ENCODE data around the gene KLHL41.

- no peak for TF ChIP-seq CTCF (IDR thresholded peaks at IDR 0.05; ENCODE audit: poor library complexity, severe bottlenecking)
- TF ChIP-seq EP300 (conservative IDR thresholded peaks at IDR 0.05; ENCODE audit: poor library complexity, severe bottlenecking): no peak
- TF ChIP-seq EZH2 (IDR thresholded peaks at IDR 0.05; ENCODE audit: borderline replicate concordance, insufficient read depth, low read length, poor library complexity, severe bottlenecking): no peak
- TF ChIP-seq SMC3 (conservative IDR thresholded peaks at IDR 0.05; ENCODE audit: poor library complexity): no peak
- TF ChIP-seq TAF1 (IDR thresholded peaks at IDR 0.05; ENCODE audit: low read depth): no peak
- no peak for TF ChIP-seq POLR2AphosphoS5 (IDR thresholded peaks at IDR 0.05)
- TF ChIP-seq RAD21 (conservative IDR thresholded peaks at IDR 0.05): no peak
- TF ChIP-seq, protein P1, sequence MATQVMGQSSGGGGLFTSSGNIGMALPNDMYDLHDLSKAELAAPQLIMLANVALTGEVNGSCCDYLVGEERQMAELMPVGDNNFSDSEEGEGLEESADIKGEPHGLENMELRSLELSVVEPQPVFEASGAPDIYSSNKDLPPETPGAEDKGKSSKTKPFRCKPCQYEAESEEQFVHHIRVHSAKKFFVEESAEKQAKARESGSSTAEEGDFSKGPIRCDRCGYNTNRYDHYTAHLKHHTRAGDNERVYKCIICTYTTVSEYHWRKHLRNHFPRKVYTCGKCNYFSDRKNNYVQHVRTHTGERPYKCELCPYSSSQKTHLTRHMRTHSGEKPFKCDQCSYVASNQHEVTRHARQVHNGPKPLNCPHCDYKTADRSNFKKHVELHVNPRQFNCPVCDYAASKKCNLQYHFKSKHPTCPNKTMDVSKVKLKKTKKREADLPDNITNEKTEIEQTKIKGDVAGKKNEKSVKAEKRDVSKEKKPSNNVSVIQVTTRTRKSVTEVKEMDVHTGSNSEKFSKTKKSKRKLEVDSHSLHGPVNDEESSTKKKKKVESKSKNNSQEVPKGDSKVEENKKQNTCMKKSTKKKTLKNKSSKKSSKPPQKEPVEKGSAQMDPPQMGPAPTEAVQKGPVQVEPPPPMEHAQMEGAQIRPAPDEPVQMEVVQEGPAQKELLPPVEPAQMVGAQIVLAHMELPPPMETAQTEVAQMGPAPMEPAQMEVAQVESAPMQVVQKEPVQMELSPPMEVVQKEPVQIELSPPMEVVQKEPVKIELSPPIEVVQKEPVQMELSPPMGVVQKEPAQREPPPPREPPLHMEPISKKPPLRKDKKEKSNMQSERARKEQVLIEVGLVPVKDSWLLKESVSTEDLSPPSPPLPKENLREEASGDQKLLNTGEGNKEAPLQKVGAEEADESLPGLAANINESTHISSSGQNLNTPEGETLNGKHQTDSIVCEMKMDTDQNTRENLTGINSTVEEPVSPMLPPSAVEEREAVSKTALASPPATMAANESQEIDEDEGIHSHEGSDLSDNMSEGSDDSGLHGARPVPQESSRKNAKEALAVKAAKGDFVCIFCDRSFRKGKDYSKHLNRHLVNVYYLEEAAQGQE (IDR thresholded peaks at IDR 0.05; ENCODE audit: borderline replicate concordance): no peak
- TF ChIP-seq MXI1 (conservative IDR thresholded peaks at IDR 0.05; ENCODE audit: poor library complexity, severe bottlenecking): no peak
Measured at GRCh38 chr2:169478745-169479256, 30.7 kb upstream of the KLHL41 start.
